Prostate gland (tissue), 2 donors: ENCODE data around the gene PRKCG. TPM values are rescaled to one million over a fixed set of nuclear protein-coding genes. Genes with fewer than 3 reads are reported as not detected.

Experiments used
- DNase-seq: peaks from one replicate; pipeline ENCODE4 v3.0.0-alpha.2; 2019; ENCODE audit warnings: low spot score
- H3K27ac ChIP-seq, 2 donors: fragments of 200-600 bp; sonication (generic); 2 replicates each; pipeline ENCODE4 v1.5.1; 2017 to 2019
- H3K27me3 ChIP-seq: fragments of 200-600 bp; sonication (generic); replicated peaks from 2 replicates; pipeline ENCODE4 v1.5.1; 2019; ENCODE audit not compliant: insufficient read depth
- H3K36me3 ChIP-seq, 2 donors: fragments of 200-600 bp; sonication (generic); 1 replicate in 1 of 2; 2 replicates in 1 of 2; pipeline versions ENCODE4 v1.5.1 to v1.8.1; 2017 to 2019
- H3K4me1 ChIP-seq: fragments of 200-600 bp; sonication (generic); replicated peaks from 2 replicates; pipeline ENCODE4 v1.5.1; 2019
- H3K4me3 ChIP-seq, 2 donors: fragments of 200-600 bp; sonication (generic); 2 replicates each; pipeline ENCODE4 v1.5.1; 2017 to 2019
- H3K9me3 ChIP-seq: fragments of 200-600 bp; sonication (generic); 2 replicates; pipeline ENCODE4 v1.5.1; 2017
- CTCF ChIP-seq, 4 experiments: fragments of 200-600 bp in 2 of 4; fragments of 450-650 bp in 2 of 4; sonication (generic) in 2 of 4; IDR thresholded peaks; 1 replicate in 3 of 4; 2 replicates in 1 of 4; pipeline ENCODE4 v1.5.1; 2016 to 2019; ENCODE audit warnings: antibody characterized with exemption in 4 of 4, mild to moderate bottlenecking in 2 of 4, moderate library complexity in 2 of 4
- POLR2A ChIP-seq: fragments of 450-650 bp; IDR thresholded peaks from one replicate; pipeline ENCODE4 v1.6.1; 2016; ENCODE audit warnings: antibody characterized with exemption, mild to moderate bottlenecking
- POLR2AphosphoS5 ChIP-seq: sonication (generic); formaldehyde crosslinking; IDR thresholded peaks from one replicate; pipeline ENCODE4 v1.6.1; 2017; ENCODE audit warnings: antibody characterized with exemption
- WGBS: methylation state at CpG from one replicate; pipeline ENCODE4 v1.1.5; 2018; 5-methylcytosine and 5-hydroxymethylcytosine counted together
- intact Hi-C: fragments of 100-400 bp; cut with DNase I; formaldehyde crosslinking; loops from one replicate; pipeline ENCODE4 v1.14.2; 2022
- total RNA-seq, 2 donors: library from RNA; depleted of rRNA; stranded (reverse); fragments of >200 nt; gene quantifications; one replicate each; pipeline ENCODE4 v1.1.0, GENCODE V29; 2016

PRKCG gene
- total RNA-seq, 2 donors from 2014 or later, result 0.97 TPM; not detected in 1

DNA sequence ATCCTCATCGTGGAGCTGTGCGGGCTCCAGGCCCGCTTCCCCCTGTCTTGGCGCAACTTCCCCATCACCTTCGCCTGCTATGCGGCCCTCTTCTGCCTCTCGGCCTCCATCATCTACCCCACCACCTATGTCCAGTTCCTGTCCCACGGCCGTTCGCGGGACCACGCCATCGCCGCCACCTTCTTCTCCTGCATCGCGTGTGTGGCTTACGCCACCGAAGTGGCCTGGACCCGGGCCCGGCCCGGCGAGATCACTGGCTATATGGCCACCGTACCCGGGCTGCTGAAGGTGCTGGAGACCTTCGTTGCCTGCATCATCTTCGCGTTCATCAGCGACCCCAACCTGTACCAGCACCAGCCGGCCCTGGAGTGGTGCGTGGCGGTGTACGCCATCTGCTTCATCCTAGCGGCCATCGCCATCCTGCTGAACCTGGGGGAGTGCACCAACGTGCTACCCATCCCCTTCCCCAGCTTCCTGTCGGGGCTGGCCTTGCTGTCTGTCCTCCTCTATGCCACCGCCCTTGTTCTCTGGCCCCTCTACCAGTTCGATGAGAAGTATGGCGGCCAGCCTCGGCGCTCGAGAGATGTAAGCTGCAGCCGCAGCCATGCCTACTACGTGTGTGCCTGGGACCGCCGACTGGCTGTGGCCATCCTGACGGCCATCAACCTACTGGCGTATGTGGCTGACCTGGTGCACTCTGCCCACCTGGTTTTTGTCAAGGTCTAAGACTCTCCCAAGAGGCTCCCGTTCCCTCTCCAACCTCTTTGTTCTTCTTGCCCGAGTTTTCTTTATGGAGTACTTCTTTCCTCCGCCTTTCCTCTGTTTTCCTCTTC is 8.0 kb upstream of the PRKCG start:
- Histone ChIP-seq H3K4me1 (no peaks in the 10 kb centered on the region), H3K9me3 (no peaks in the 10 kb centered on the region), H3K27ac (no peak overlapping the region), H3K36me3 (peaks cover 8 to 16% of the 10 kb centered on the region in 2 donors), H3K27me3 (no peaks in the 10 kb centered on the region), H3K4me3 (no peak overlapping the region)
- WGBS, result 91% methylated on average over 51 of the region's 51 CpGs
- intact Hi-C loops, result no loop called here
- TF ChIP-seq CTCF (IDR thresholded peaks at IDR 0.05) (no peak), POLR2AphosphoS5 (no peak), POLR2A (no peak)
- DNase-seq, result no peak

- no peak for DNase-seq
- intact Hi-C loops, result no loop called here
- H3K36me3 ChIP-seq, result peaks cover 8 to 16% of the 10 kb centered on the region in 2 donors
- H3K27ac ChIP-seq, result no peak overlapping the region
- peaks cover 2% of the 10 kb centered on the region for H3K27me3 ChIP-seq
- no peaks in the 10 kb centered on the region for H3K9me3 ChIP-seq
- WGBS, result 69% methylated on average over 6 of the region's 6 CpGs
- TF ChIP-seq POLR2A, result no peak
- no peak for TF ChIP-seq POLR2AphosphoS5
- no peak for TF ChIP-seq CTCF (IDR thresholded peaks at IDR 0.05)
- no peaks in the 10 kb centered on the region for H3K4me1 ChIP-seq
- no peak overlapping the region for H3K4me3 ChIP-seq
These were observed 7.4 kb upstream of the PRKCG start for GRCh38 chr19:53874606-53874990.

DNA sequence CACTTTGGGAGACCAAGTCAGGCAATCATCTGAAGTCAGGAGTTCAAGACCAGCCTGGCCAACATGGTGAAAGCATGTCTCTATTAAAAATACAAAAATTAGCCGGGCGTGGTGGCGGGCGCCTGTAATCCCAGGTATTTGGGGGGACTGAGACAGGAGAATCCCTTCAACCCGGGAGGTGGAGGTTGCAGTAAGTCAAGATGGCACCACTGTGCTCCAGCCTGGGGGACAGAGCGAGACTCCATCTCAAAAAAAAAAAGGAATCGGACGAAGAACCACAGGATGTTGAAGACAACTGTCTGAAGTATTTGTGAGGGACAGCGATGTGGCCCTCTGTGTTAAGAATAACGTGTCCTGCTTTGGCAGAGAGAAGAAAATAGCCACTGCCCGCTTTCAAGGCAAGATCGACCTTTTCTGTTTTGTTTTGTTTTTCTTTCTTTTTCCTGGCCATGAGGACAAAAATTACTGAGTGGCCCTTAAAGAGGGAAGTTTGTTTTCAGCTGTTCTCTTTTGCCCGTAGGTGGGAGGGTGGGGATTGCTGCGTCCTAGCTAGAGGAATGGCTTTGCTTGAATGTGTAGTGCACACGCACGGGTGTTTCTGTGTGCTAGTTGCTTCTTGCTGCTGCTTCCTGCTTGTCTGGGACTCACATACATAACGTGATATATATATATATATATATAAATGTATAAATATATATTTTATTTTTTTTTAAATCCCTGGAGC is 6.2 kb upstream of the PRKCG start:
- DNase-seq, result no peak
- WGBS, result 78% methylated on average over 17 of the region's 17 CpGs
- no peaks in the 10 kb centered on the region for H3K9me3 ChIP-seq
- H3K4me1 ChIP-seq, result no peaks in the 10 kb centered on the region
- H3K4me3 ChIP-seq, result no peak overlapping the region
- no peak overlapping the region for H3K27ac ChIP-seq
- intact Hi-C loops, result no loop called here
- H3K36me3 ChIP-seq, result peaks cover 8 to 16% of the 10 kb centered on the region in 2 donors
- H3K27me3 ChIP-seq, result peaks cover 3% of the 10 kb centered on the region
- TF ChIP-seq POLR2AphosphoS5 (no peak), POLR2A (no peak), CTCF (IDR thresholded peaks at IDR 0.05) (no peak)

DNA sequence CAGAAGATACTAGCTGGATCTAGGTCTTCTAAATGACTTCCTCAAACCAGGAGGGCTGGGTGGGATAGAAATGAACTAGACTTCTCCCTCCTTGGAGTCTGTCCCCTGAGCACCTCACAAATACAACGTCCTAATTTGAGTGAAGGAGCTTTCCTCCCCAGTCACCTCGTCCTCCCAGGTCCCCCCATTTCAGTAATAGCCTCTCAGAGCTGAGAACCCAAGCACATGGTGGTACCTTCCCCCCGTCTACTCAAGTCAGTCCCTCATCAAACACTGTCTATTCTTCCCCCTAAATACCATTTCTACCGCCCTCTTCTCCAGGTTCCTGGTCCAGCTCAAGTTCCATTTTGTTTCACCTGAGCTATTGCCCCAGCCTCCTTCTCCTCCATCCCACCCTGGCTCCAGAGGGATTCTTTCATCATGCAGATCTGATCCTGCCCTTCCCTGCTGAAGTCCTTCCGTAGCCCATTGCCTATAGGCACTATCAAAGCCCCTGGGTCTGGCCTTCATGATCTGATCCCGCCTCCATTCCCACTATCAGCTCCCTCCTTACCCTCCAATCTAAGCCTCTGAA is 5.3 kb upstream of the PRKCG start:
- TF ChIP-seq CTCF (IDR thresholded peaks at IDR 0.05) (no peak), POLR2AphosphoS5 (no peak), POLR2A (no peak)
- intact Hi-C loops, result no loop called here
- peaks cover 2% of the 10 kb centered on the region for H3K4me1 ChIP-seq

More for the DNA sequence above, 5.3 kb upstream of the PRKCG start:
- H3K4me3 ChIP-seq, result no peak overlapping the region
- no peak for DNase-seq
- H3K27ac ChIP-seq, result no peak overlapping the region
- WGBS, result 78% methylated on average over 5 of the region's 6 CpGs
- peaks cover 8 to 16% of the 10 kb centered on the region in 2 donors for H3K36me3 ChIP-seq
- peaks cover 3% of the 10 kb centered on the region for H3K27me3 ChIP-seq
- H3K9me3 ChIP-seq, result no peaks in the 10 kb centered on the region
